Anterior cingulate cortex (tissue), 58 donors: ENCODE data around the gene PSME2.

Source experiments
- DNase-seq, 58 donors: peaks; one replicate each; lab custom pipeline; 2025; lab: John Stamatoyannopoulos, UW

The PSME2 gene

DNA sequence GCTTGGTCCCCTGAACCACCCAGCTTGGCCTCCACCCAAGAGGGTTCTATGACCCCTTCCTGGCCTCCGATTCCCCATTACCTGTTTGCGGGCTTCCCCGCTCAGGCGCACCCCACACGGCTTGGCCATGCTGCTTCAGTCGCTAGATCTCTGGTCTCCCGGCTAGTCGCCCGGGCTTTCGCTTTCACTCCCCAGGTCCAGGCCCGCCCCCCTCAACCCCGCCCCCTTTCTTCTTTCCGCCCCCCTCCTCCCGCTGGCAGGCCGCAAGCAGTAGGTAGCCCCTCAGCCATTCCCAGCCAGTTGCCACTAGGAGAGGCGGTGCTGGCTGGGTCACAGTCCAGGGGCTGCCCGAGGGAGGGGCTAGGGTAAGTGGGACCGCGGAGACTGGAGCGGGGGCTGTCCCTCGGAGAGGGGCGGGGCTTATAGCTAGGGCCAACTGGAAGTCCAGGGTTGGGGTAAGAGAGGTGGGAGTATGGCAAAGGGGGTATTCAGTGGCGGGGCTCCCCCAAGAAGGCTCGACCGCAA is at the start of gene PSME2:
Gene PSME2, minus strand, starts transcription at position 158 of the 525 bp plus-strand sequence. Its CDS starts 29 bp downstream, at position 129.
- DNase-seq: peak in 57 of 58 donors; percentile 57 to 91 (median 83)

DNA sequence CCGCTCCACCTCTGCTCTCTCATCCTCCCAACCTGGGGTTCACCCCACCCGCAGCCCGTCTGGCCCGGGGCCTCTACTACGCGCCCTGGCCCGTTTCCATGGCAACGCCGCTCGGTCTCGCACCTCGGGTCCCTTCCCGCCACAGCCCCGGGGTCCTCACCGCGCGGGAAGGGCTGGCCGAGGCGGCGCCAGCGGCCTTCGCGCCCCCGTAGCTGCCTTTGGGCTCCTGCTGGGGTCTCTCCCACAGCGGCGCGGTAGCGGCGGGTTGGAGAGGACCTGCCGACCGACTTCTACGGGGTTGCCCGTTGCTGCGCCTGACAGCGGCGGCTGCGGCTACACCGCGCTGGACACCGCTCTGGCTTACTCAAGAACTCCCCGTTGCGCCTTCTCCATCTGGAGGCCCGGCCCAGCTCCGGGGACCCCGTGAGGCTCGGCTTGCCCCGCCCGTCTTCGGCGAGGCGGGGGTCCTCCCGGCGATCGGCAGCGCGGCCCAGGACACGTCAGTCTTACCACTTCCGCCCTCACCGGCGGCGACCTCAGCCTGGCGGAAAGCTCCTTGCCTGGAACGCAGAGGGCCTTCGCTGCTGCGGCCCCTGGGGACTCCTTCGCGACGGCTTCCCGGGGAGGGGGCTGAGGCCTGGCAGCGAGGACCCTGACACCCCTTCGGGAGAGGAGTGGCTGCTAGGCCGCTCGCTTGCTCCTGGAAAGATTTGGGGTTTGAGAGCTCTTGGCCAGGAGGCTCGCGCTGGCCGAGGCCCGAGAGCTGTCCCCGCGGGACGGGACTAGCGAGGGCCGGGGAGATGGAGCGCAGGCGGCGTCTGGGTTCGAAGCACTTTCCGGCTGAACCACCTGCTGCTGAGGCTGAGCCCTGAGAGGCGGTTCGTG is 49.0 kb upstream of the PSME2 start, which contains the start of gene TM9SF1:
Gene TM9SF1, minus strand, starts transcription at position 256 of the 885 bp plus-strand sequence. CDS start 422 bp downstream, outside the sequence.
- peak; percentile 48 to 89 (median 76) for DNase-seq

GRCh38 chr14:24194873-24195185 is 48.4 kb upstream of the PSME2 start:
- DNase-seq: no peak

- DNase-seq: no peak
Observed at GRCh38 chr14:24194186-24194872, 47.9 kb upstream of the PSME2 start.

- DNase-seq: no peak
Observed at GRCh38 chr14:24192933-24193332, 46.5 kb upstream of the PSME2 start.

- no peak for DNase-seq
Observed at GRCh38 chr14:24190416-24190815, 44.0 kb upstream of the PSME2 start.

GRCh38 chr14:24189460-24189859 is 43.0 kb upstream of the PSME2 start:
- no peak for DNase-seq

- DNase-seq: no peak
Observed at GRCh38 chr14:24189059-24189375, 42.6 kb upstream of the PSME2 start.

DNA sequence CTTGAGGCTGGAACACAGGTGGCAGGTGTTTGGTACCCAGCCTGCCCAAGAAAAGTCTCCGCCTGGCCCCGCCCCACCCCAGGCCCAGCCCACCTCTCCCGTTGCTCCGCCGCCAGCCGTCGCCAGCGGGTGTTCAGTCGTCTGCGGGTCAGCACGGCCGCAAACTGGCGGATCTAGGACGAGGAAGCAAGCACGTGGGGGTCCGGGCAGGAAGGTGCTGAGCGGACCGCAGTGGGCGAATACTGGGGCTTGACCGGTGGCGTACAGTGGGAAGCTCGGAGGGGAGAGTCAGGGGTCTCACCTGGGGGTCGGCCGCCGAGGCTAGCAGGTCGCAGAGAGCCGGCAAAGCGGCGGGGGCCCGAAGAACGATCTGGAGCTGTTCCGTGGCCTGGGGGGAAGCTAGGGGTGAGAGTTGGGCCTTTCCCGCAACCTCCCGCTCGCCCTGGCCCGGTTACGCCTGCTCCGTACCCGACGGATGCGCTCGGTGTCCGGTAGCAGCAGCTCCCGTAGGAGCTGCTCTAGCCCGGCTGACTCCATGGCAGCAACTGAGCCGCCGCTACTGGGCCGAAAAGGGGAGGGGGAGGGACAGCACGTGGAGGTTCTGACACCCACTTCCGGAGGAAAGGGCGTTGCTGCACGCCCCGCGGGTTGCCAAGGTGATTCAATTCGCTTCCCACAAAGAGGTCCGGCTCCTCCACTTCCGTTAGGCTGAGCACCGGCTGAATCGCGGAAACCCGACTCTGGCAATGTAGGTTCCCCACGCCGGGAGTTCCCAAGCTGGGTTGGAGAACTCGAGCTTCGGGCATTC is 42.0 kb upstream of the PSME2 start, which contains the start of gene IPO4:
Gene IPO4, minus strand, starts transcription at position 566 of the 808 bp plus-strand sequence. Its CDS starts 29 bp downstream, at position 537.
- peak; percentile 66 to 97 (median 93) for DNase-seq

DNA sequence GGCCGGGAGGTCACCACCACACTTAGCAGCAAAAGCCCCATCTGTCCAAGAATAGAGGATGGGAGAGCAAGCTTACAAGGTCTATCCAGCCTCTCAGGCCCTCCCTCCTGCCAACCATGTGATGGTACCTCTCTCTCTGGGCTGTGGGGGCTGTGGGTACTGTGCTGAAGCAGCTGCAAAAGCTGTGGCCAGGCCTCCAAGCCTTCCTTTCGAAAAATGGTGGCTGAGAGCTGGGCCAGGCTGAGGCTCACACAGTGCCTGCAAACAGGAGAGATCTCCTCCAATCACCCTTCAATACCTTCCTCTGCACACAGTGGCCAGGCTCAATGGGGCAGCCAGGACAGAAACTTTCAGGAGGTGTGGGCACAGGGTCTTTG is 41.1 kb upstream of the PSME2 start:
- DNase-seq: no peak

DNA sequence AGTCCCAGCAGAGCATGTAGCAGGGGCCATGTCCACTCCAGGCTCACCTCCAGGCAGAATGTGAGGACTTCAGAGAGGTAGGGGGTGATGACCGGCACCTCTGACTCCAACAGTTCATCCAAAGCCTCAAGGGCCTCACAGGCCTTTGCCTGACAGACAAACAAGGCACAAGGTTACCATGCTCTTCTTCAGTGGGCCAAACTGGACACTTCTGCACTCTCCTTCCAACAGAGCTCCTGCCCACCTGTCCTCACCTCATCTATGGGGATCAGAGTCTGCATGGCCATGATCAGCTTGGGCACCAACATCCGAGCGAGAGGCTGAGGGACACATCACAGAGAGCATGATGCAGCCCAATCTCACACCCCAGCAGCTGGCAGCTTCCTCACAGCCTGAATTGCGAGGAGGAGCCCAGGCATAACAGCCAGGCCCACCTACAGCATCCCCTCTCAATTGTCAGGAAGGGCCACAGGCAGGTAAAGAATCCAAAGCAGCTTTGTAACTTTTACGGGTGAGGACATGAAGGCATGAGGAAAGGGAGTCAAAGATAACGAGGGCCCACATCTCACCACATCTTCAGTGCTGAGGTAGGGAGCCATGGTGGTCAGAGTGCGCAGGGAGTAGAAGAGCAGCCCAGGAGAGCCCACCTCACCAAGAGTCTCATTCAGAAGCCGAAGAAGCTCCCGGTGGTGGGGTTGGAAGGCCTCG is 40.6 kb upstream of the PSME2 start:
- DNase-seq: no peak

GRCh38 chr14:24185741-24186140 is 39.3 kb upstream of the PSME2 start:
- no peak for DNase-seq

DNA sequence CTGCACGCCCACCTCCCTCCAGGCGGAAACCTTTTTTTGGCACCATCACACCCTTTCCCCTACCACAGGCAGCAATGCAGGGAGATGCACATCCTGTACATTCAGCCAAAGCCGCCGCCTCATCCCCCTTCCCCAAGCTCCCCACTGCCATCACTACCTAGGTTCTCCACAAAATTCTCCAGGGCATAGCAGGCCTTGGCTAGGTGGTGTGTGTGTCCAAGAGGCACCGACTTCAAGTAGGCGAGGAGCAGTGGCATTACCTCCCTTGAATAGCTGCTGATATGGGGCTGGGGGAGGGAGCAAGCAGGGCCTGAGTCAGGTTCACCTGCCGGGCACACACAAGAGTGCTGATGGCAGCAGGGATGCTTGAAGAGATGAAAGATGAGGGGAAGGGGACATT is 38.6 kb upstream of the PSME2 start:
- DNase-seq: no peak

- DNase-seq: no peak
Observed at GRCh38 chr14:24184104-24184970, 37.9 kb upstream of the PSME2 start.

GRCh38 chr14:24183014-24183481 is 36.6 kb upstream of the PSME2 start:
- no peak for DNase-seq

GRCh38 chr14:24182110-24182882 is 35.9 kb upstream of the PSME2 start:
- no peak for DNase-seq

DNA sequence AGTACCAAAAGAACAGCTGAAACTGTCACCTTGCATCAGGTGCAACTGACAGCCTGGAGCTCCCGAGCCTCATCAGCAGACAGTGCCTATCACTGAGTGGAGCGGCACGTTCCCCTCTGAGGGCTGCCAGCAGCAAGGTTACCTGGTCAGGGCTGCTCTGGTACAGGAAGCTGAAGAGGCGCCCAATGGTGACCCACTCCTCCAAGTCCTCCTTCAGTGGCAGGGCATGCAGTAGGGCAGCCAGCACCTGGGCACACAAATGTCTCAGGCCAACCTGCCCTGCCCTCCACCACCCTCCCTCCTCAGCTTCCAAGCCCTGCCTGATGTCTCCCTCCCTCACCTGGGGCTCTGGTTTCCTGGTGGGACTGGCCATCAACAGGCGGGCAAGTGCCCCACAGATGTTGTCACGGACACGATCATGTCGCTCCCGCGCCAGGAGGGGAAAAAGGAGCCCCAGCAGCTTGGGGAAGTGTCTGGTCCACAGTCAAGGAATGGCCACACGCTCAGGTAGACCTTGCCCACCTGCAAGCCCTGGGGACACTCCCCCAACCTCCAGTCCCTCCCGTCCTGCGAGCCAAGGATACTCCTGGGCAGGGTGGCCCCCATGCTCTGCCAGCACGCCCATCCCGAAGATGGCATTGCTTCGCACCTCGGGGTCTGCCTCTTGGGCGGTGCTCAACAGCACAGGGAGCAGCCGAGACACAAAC is 35.1 kb upstream of the PSME2 start:
- no peak for DNase-seq
